ENCODE measurements around the gene PRSS36. TPM values are rescaled to one million over a fixed set of nuclear protein-coding genes. Genes with fewer than 3 reads are reported as not detected.

Gene PRSS36
- total and polyA plus RNA-seq, 9 of the 15 experiments (the other 6 are each of a cell fraction or from before 2014, with no cell fraction given) = 0.09 to 1.2 (median 0.54) TPM; not detected in 2

DNA sequence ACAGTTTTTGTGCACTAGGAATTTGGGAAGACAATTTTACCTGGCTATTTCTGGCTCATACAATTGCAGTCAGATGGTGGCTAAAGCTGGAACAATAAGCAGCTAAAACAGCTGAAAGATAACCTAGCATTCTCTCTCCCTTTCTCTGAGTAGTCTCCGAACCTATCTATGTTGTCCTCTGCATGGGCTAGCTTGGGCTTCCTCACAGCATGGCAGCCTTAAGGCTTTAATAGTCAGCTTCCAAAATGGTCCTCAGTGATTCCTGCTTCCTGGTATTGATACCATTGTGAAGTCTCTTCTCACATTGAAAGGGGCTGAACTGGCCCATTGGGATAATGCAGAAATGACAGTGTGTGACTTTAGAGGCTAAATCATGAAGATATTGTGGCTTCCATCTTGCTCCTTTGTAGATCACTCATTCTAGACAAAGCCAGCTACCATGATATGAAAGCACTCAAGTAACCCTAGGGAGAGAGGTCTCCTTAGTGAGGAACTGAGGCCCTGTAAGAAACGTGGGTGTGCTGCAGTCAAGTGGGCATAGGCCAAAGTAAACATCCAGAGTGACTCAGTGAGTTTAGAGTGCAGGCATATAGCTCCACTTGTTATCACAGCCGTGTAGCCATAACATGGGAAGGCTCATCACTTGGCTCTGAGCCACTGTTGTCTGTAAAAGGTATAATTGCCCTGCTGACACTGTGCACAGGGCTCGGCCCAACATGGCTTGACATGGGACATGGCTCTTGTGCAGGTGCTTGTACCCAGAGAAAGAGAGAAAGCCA is 49.8 kb downstream of the PRSS36 start (continued):
- TF ChIP-seq NCOA6 (IDR thresholded peaks at IDR 0.05) (no peak), ARID1B (IDR thresholded peaks at IDR 0.05) (peak; percentile 60), TBL1XR1 (IDR thresholded peaks at IDR 0.05; ENCODE audit: low read length in 2 of 2) (0 out of 4 replicates have a peak, but pooled peaks of 1 of the 2 experiments have one; percentile 24), ZNF12 (CRISPR knock-in tag; IDR thresholded peaks at IDR 0.05) (no peak), NCOA2 (IDR thresholded peaks at IDR 0.05; ENCODE audit: partially characterized antibody in 2 of 2) (no peak), CHCHD3 (CRISPR knock-in tag; IDR thresholded peaks at IDR 0.05) (no peak), ZNF436 (CRISPR knock-in tag; IDR thresholded peaks at IDR 0.05) (no peak), RCOR1 (IDR thresholded peaks at IDR 0.05; ENCODE audit: borderline replicate concordance in 1 of 2, low read depth in 2 of 2, low read length in 2 of 2) (peak in 1 of 2 experiments; percentile 18; a peak in 1 of 4 replicates), TAL1 (IDR thresholded peaks at IDR 0.05) (no peak), ZNF316 (IDR thresholded peaks at IDR 0.05) (peak; percentile 28; the same call in 1 of the 2 replicates), FOXA1 (IDR thresholded peaks at IDR 0.05; ENCODE audit: borderline replicate concordance) (peak; percentile 83), MCM3 (IDR thresholded peaks at IDR 0.05) (no peak), BCOR (IDR thresholded peaks at IDR 0.05) (no peak), DLX4 (CRISPR knock-in tag; IDR thresholded peaks at IDR 0.05) (no peak), STAG1 (CRISPR knock-in tag; IDR thresholded peaks at IDR 0.05; ENCODE audit: borderline replicate concordance) (no peak), RBM25 (IDR thresholded peaks at IDR 0.05; ENCODE audit: low read depth, low read length, severe bottlenecking) (no peak)
- TF ChIP-seq, protein P1, sequence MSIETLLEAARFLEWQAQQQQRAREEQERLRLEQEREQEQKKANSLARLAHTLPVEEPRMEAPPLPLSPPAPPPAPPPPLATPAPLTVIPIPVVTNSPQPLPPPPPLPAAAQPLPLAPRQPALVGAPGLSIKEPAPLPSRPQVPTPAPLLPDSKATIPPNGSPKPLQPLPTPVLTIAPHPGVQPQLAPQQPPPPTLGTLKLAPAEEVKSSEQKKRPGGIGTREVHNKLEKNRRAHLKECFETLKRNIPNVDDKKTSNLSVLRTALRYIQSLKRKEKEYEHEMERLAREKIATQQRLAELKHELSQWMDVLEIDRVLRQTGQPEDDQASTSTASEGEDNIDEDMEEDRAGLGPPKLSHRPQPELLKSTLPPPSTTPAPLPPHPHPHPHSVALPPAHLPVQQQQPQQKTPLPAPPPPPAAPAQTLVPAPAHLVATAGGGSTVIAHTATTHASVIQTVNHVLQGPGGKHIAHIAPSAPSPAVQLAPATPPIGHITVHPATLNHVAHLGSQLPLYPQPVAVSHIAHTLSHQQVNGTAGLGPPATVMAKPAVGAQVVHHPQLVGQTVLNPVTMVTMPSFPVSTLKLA (conservative IDR thresholded peaks at IDR 0.05) = peak; percentile 25 to 57; a peak in 2 of 4 replicates
- TF ChIP-seq, protein P2, sequence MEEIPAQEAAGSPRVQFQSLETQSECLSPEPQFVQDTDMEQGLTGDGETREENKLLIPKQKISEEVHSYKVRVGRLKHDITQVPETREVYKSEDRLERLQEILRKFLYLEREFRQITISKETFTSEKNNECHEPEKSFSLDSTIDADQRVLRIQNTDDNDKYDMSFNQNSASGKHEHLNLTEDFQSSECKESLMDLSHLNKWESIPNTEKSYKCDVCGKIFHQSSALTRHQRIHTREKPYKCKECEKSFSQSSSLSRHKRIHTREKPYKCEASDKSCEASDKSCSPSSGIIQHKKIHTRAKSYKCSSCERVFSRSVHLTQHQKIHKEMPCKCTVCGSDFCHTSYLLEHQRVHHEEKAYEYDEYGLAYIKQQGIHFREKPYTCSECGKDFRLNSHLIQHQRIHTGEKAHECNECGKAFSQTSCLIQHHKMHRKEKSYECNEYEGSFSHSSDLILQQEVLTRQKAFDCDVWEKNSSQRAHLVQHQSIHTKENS (CRISPR knock-in tag; IDR thresholded peaks at IDR 0.05) = no peak
- TF ChIP-seq, protein P3, sequence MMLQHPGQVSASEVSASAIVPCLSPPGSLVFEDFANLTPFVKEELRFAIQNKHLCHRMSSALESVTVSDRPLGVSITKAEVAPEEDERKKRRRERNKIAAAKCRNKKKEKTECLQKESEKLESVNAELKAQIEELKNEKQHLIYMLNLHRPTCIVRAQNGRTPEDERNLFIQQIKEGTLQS (IDR thresholded peaks at IDR 0.05) = peak; percentile 35; the same call in 1 of the 2 replicates
- TF ChIP-seq, protein P3 (CRISPR knock-in tag; conservative IDR thresholded peaks at IDR 0.05) = no peak
- TF ChIP-seq, protein P4, sequence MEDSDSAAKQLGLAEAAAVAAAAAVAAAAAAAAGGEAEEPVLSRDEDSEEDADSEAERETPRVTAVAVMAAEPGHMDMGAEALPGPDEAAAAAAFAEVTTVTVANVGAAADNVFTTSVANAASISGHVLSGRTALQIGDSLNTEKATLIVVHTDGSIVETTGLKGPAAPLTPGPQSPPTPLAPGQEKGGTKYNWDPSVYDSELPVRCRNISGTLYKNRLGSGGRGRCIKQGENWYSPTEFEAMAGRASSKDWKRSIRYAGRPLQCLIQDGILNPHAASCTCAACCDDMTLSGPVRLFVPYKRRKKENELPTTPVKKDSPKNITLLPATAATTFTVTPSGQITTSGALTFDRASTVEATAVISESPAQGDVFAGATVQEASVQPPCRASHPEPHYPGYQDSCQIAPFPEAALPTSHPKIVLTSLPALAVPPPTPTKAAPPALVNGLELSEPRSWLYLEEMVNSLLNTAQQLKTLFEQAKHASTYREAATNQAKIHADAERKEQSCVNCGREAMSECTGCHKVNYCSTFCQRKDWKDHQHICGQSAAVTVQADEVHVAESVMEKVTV (CRISPR knock-in tag; IDR thresholded peaks at IDR 0.05) = no peak
- TF ChIP-seq, protein P5, sequence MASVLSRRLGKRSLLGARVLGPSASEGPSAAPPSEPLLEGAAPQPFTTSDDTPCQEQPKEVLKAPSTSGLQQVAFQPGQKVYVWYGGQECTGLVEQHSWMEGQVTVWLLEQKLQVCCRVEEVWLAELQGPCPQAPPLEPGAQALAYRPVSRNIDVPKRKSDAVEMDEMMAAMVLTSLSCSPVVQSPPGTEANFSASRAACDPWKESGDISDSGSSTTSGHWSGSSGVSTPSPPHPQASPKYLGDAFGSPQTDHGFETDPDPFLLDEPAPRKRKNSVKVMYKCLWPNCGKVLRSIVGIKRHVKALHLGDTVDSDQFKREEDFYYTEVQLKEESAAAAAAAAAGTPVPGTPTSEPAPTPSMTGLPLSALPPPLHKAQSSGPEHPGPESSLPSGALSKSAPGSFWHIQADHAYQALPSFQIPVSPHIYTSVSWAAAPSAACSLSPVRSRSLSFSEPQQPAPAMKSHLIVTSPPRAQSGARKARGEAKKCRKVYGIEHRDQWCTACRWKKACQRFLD (CRISPR knock-in tag; IDR thresholded peaks at IDR 0.05) = no peak

Data from K562 (cell line).